HG03139 (cell line): ENCODE results near the gene CNTN5.

ENCODE experiments used
- ATAC-seq: cut with Tn5 transposase; IDR thresholded peaks from one replicate; pipeline ENCODE4 v1.9.1; 2021; ENCODE audit not compliant: unreplicated experiment

Gene CNTN5

DNA sequence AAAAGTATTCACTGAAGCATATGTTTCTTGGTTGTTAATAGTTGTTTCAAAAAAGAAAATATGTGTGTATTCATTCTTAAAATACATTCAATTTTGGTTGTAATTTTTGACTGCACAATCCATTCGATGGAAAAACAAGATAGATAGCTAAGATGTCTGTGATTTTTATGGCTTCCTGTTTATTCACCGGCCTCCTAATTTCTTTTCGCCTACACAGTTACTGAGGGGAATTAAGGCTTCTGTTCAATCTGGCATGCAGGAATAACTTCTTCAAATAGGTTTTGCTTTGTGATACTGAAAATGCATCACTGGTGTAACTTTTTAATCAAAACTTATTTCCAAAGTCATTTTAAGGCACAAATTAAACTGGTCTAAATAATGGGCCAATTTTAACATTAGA lies 1375.5 kb downstream of the CNTN5 start:
- ATAC-seq, result no peak

- no peak for ATAC-seq
Measured at GRCh38 chr11:100397401-100397800, 1376.7 kb downstream of the CNTN5 start.

DNA sequence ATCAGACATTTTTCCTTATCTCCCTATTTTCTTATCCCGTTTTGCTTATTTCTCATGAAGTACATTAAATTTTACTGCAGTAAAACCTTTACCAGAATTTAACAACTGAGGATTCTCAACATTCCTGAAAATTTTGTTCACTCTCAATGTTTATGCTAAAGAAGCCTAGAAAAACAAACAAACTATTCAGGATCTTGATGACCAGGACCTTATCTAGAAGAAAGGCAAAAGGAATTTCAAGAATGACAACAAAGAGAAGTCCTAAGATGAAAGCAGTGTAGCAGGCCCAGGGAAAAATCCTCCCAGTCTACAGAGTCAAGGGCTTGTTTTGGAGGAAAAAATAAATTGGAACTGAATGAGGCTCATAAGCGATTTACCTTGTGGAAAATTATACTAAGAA lies 1383.1 kb downstream of the CNTN5 start:
- ATAC-seq, result no peak

GRCh38 chr11:100404907-100405306 lies 1384.2 kb downstream of the CNTN5 start:
- no peak for ATAC-seq
